ENCODE results near the gene NCEH1.

The NCEH1 gene

DNA sequence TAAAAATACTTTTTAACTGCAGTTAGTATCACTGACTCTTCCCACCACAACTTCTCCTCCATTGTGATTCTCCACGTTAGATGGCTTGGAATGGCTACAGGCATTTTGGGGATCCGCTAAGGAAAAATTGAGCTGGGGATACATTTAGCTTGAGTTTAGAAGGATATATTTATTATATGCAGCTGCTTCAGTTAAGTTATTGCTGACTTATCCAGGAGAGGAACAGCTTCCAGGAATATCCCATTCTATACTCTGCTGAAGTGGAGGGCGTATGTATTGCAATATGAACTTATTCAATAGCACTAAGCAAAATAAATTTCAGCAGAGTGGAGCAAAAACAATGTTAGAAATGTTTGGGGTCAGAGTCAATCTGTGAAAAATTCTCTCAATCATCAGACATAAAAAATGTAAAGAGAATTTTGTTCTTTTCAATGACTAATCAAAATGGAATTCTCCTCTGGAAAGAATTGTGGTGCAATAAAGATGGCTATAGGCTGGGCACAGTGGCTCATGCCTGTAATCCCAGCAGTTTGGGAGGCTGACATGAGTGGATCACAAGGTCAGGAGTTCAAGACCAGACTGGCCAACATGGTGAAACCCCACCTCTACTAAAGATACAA is 84.7 kb downstream of the NCEH1 start:
- TF ChIP-seq GLIS3 (CRISPR knock-in tag; IDR thresholded peaks at IDR 0.05), result no peak
- TF ChIP-seq SNAI2 (CRISPR knock-in tag; IDR thresholded peaks at IDR 0.05), result no peak
- peak; percentile 49; the same call in 1 of the 2 replicates for TF ChIP-seq CSDC2 (CRISPR knock-in tag; IDR thresholded peaks at IDR 0.05)
- TF ChIP-seq, protein P1, sequence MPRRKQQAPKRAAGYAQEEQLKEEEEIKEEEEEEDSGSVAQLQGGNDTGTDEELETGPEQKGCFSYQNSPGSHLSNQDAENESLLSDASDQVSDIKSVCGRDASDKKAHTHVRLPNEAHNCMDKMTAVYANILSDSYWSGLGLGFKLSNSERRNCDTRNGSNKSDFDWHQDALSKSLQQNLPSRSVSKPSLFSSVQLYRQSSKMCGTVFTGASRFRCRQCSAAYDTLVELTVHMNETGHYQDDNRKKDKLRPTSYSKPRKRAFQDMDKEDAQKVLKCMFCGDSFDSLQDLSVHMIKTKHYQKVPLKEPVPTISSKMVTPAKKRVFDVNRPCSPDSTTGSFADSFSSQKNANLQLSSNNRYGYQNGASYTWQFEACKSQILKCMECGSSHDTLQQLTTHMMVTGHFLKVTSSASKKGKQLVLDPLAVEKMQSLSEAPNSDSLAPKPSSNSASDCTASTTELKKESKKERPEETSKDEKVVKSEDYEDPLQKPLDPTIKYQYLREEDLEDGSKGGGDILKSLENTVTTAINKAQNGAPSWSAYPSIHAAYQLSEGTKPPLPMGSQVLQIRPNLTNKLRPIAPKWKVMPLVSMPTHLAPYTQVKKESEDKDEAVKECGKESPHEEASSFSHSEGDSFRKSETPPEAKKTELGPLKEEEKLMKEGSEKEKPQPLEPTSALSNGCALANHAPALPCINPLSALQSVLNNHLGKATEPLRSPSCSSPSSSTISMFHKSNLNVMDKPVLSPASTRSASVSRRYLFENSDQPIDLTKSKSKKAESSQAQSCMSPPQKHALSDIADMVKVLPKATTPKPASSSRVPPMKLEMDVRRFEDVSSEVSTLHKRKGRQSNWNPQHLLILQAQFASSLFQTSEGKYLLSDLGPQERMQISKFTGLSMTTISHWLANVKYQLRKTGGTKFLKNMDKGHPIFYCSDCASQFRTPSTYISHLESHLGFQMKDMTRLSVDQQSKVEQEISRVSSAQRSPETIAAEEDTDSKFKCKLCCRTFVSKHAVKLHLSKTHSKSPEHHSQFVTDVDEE (CRISPR knock-in tag; IDR thresholded peaks at IDR 0.05), result no peak
- no peak for TF ChIP-seq ZFP30 (CRISPR knock-in tag; IDR thresholded peaks at IDR 0.05)
- TF ChIP-seq PPARA (CRISPR knock-in tag; IDR thresholded peaks at IDR 0.05; ENCODE audit: borderline replicate concordance), result no peak
- TF ChIP-seq TCF4 (CRISPR knock-in tag; IDR thresholded peaks at IDR 0.05; ENCODE audit: borderline replicate concordance), result no peak
- TF ChIP-seq ZNF70 (CRISPR knock-in tag; IDR thresholded peaks at IDR 0.05), result no peak
- no peak for TF ChIP-seq RARB (CRISPR knock-in tag; IDR thresholded peaks at IDR 0.05)
- TF ChIP-seq, protein P2, sequence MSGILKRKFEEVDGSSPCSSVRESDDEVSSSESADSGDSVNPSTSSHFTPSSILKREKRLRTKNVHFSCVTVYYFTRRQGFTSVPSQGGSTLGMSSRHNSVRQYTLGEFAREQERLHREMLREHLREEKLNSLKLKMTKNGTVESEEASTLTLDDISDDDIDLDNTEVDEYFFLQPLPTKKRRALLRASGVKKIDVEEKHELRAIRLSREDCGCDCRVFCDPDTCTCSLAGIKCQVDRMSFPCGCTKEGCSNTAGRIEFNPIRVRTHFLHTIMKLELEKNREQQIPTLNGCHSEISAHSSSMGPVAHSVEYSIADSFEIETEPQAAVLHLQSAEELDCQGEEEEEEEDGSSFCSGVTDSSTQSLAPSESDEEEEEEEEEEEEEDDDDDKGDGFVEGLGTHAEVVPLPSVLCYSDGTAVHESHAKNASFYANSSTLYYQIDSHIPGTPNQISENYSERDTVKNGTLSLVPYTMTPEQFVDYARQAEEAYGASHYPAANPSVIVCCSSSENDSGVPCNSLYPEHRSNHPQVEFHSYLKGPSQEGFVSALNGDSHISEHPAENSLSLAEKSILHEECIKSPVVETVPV (CRISPR knock-in tag; IDR thresholded peaks at IDR 0.05), result no peak
- TF ChIP-seq ISL1 (CRISPR knock-in tag; IDR thresholded peaks at IDR 0.05), result no peak; the same call in 1 of the 2 replicates
- TF ChIP-seq, protein P3, sequence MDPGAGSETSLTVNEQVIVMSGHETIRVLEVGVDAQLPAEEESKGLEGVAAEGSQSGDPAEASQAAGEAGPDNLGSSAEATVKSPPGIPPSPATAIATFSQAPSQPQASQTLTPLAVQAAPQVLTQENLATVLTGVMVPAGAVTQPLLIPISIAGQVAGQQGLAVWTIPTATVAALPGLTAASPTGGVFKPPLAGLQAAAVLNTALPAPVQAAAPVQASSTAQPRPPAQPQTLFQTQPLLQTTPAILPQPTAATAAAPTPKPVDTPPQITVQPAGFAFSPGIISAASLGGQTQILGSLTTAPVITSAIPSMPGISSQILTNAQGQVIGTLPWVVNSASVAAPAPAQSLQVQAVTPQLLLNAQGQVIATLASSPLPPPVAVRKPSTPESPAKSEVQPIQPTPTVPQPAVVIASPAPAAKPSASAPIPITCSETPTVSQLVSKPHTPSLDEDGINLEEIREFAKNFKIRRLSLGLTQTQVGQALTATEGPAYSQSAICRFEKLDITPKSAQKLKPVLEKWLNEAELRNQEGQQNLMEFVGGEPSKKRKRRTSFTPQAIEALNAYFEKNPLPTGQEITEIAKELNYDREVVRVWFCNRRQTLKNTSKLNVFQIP (CRISPR knock-in tag; IDR thresholded peaks at IDR 0.05; ENCODE audit: borderline replicate concordance, low read depth), result no peak
- TF ChIP-seq ZNF565 (CRISPR knock-in tag; conservative IDR thresholded peaks at IDR 0.05; ENCODE audit: low read depth), result no peak
- 0 out of 2 replicates have a peak, but pooled peaks have one; percentile 19 for TF ChIP-seq ZFP3 (CRISPR knock-in tag; IDR thresholded peaks at IDR 0.05)
- peak; percentile 56 for ATAC-seq

DNA sequence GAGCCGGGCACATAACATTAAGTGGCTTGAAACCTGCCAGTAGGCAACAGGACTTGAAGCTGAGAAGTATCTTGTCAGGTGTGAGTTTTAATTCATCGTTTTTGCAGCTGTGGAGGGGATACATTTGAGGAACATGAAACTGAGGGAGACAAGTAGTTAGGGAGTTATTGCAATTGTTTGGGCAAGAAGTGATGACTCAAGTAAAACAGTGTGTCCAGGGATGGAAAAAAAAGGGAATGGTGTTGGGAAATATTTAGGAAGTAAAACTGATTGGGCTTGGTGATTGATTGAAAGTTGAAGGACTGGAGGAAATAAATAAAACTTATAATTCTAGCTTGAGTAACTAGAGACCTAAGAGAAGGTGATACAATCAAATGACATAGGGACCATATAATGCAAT is 85.5 kb downstream of the NCEH1 start:
- TF ChIP-seq ISL1 (CRISPR knock-in tag; IDR thresholded peaks at IDR 0.05), result no peak
- TF ChIP-seq, protein P4, sequence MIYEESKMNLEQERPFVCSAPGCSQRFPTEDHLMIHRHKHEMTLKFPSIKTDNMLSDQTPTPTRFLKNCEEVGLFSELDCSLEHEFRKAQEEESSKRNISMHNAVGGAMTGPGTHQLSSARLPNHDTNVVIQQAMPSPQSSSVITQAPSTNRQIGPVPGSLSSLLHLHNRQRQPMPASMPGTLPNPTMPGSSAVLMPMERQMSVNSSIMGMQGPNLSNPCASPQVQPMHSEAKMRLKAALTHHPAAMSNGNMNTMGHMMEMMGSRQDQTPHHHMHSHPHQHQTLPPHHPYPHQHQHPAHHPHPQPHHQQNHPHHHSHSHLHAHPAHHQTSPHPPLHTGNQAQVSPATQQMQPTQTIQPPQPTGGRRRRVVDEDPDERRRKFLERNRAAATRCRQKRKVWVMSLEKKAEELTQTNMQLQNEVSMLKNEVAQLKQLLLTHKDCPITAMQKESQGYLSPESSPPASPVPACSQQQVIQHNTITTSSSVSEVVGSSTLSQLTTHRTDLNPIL (CRISPR knock-in tag; IDR thresholded peaks at IDR 0.05; ENCODE audit: low read depth), result no peak
- ATAC-seq, result no peak

DNA sequence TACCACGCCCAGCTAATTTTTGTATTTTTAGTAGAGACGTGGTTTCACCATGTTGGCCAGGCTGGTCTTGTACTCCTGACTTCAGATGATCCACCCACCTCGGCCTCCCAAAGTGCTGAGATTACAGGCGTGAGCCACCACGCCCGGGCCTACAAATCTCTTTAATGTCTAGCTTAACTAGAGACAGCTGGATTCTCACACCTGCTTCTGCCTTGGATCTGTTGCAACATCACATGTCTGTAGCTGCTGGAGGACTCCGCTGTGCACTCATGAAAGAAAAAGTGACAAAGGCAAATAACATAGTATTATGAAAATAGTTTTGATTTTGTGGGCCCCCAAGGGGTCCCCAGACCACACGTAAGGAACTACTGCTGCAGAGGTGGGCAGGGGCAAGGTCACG is 85.9 kb downstream of the NCEH1 start:
- TF ChIP-seq ZNF8 (CRISPR knock-in tag; IDR thresholded peaks at IDR 0.05) (no peak), ARNTL (CRISPR knock-in tag; IDR thresholded peaks at IDR 0.05; ENCODE audit: borderline replicate concordance, low read depth) (no peak), ISL1 (CRISPR knock-in tag; IDR thresholded peaks at IDR 0.05) (no peak), ZNF565 (CRISPR knock-in tag; conservative IDR thresholded peaks at IDR 0.05; ENCODE audit: low read depth) (no peak), ZFP3 (CRISPR knock-in tag; IDR thresholded peaks at IDR 0.05) (no peak), SNAI2 (CRISPR knock-in tag; IDR thresholded peaks at IDR 0.05) (no peak), RARB (CRISPR knock-in tag; IDR thresholded peaks at IDR 0.05) (no peak), TOX (CRISPR knock-in tag; IDR thresholded peaks at IDR 0.05; ENCODE audit: borderline replicate concordance) (no peak)
- TF ChIP-seq, protein P5, sequence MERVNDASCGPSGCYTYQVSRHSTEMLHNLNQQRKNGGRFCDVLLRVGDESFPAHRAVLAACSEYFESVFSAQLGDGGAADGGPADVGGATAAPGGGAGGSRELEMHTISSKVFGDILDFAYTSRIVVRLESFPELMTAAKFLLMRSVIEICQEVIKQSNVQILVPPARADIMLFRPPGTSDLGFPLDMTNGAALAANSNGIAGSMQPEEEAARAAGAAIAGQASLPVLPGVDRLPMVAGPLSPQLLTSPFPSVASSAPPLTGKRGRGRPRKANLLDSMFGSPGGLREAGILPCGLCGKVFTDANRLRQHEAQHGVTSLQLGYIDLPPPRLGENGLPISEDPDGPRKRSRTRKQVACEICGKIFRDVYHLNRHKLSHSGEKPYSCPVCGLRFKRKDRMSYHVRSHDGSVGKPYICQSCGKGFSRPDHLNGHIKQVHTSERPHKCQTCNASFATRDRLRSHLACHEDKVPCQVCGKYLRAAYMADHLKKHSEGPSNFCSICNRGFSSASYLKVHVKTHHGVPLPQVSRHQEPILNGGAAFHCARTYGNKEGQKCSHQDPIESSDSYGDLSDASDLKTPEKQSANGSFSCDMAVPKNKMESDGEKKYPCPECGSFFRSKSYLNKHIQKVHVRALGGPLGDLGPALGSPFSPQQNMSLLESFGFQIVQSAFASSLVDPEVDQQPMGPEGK (CRISPR knock-in tag; IDR thresholded peaks at IDR 0.05; ENCODE audit: borderline replicate concordance), result no peak
- TF ChIP-seq, protein P3 (CRISPR knock-in tag; IDR thresholded peaks at IDR 0.05; ENCODE audit: borderline replicate concordance, low read depth), result no peak
- TF ChIP-seq, protein P1 (CRISPR knock-in tag; IDR thresholded peaks at IDR 0.05), result no peak
- ATAC-seq, result no peak

All from SK-N-SH treated with all-trans-retinoic acid at 6 μM for 48 hours (cell line).